Fibroblast of peridontal ligament (primary cell): ENCODE measurements around the gene ANAPC2.
A peak's percentile ranks its signal among the peaks of the same experiment; 100 is the strongest.

ENCODE experiments used
- DNase-seq: peaks from one replicate; pipeline ENCODE4 v3.0.0-alpha.2; 2010; ENCODE audit errors: extremely low read depth

Gene ANAPC2

DNA sequence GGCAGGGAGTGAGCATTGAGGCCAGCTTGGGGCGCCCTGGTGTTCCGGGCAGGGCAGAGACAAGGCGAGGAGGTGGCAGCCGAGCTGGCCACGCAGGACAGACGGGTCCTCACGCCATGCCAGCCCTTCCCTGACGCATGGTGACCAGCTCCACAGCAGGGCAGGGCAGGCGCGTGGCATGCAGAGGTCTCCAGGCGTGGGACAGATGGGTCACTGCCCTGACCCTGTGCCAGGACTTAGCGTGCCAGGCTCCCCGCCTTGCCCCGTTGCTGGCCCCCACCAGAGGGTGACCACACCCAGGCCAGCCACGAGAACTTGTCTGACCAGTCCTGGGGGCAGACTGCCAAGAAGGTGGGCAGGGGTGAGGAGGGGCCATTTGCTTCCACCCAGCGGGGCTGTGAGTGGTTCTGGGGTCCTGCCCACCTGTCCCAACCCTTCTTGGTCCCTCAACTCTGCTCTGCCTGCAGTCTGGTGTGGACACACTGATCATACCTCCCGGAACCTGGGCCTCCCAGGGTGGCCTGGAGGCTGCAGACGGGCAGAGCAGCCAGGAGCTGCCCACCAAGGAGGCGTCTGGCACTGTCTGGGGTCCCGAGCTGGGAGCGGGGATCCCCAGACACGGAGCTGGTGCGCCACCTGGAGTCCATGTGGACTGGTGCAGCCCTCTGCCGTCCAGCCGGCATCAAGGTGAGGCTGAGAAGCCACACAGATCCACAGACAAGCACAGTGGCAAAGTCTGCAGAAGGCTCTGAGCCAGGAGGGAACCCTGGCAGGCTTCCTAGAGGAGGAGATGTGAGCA, 38.9 kb upstream of the ANAPC2 start, which contains the start of gene RNF224:
Gene RNF224, plus strand, starts transcription at position 449 of the 799 bp plus-strand sequence. CDS start 834 bp downstream, outside the sequence.
- peak; percentile 59 for DNase-seq

- no peak for DNase-seq
Measured at GRCh38 chr9:137226338-137227053, 38.1 kb upstream of the ANAPC2 start.

- DNase-seq = no peak
Measured at GRCh38 chr9:137225699-137226331, 37.5 kb upstream of the ANAPC2 start.

GRCh38 chr9:137224830-137225694, 36.7 kb upstream of the ANAPC2 start, which contains the start of gene CYSRT1:
TSS of gene CYSRT1 (plus strand) at chr9:137225174. CDS start at chr9:137225622, 448 bp downstream.
- no peak for DNase-seq

- DNase-seq = peak; percentile 99
Measured at GRCh38 chr9:137223078-137223970, 35.0 kb upstream of the ANAPC2 start.

DNA sequence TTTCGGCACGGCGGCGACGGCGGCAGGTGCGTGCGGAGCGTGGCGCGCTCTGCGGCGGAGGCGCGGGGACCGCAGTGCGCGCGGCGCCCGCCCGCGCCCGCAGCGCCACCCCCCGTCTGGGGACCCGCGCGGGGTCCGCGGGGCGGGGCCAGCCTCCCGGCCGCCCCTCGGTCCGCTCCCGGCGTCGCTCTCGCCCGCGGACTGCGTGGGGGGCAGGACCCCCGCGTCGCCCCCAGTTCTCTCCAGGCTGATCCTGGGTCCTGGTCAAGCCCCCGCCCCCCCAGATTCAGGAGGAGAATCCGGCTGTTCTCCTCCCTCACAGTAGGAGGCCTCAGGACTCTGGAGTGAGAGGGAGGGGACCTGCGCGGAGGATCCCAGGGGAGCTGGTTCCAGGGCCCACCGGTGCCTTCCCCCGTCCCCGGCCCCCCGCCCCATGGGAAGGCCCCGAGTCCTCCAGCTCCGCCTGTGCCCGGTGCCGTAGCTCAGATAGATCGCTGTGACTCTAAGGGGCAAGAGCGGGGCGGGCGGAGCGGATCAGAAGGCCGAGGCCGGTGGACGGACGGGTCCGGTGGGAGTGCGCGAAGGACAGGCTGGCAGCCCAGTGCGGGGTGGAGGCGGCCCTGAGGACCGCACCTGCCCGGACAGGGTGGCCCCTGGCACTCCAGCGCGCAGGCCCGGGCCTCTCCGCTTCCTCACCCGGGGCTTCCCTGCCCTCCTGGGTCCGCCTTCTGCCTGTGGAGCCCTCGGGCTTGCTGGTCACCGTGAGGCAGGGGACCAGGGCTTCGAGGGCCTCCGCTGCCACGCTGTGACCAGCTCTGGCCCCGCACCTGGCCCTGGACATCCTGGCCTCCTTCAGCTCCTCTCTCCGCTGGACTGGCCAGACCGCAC, 34.1 kb upstream of the ANAPC2 start, which contains the start of gene RNF208:
Gene RNF208, minus strand, starts transcription at position 51 of the 888 bp plus-strand sequence. CDS start 1,028 bp downstream, outside the sequence.
- no peak for DNase-seq

DNA sequence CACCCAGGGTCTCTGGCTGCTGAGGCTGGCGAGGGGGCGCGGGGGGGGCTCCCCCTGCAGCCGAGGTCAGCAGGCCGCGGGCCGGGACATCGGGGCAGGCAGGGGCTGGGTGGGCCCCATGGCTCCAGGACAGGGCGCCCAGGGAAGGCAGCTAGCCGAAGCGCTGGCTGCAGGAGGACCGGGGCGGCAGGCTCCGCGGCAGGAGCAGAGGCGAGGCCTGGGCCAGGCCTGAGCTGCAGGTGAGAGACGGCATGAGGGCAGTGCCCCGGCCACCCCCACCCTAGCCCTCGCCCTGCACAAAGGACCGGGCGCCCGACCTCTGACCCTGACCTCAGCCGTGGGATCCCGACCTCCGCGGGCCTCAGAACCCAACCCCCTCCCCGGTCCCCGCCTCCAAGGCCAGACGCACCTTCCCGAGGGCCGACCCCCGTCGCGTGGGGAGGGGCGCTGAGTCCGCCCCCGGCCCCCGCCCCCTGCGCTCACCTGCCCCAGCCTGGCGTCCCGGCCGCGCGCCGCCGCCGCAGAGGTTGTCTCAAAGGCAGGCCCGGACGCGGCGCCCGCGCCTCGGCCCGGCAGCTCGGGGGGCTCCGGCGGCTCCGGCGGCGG, 33.2 kb upstream of the ANAPC2 start:
- no peak for DNase-seq

GRCh38 chr9:137221095-137221505, 32.7 kb upstream of the ANAPC2 start:
- no peak for DNase-seq

- no peak for DNase-seq
Measured at GRCh38 chr9:137220317-137221094, 32.1 kb upstream of the ANAPC2 start.

DNA sequence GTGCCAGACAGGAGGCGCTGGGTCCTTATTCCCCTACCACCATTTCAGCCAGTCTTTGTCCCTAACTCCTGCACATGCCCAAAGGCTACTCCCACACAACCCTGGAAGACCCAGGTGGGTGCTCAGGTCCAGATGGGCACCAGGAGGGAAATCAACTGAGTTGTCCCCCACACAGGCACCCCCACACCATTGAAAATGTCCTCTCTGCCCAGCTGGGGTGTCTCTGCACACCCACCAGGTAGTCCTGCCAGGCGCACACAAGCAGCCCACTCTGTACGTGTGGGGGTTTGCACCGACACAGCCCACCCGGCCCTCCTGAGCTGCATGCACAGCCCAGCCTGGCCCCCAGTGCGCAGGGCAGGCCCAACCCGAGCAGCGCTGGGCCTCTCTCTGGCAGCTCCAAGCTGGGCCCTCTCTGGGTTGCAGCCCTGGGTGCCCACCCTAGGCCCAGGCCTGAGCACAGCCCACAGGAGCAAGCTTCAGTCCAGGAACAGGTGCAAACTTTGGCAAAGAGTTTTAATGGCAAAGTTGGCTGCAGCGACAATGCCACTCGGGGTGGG, 31.5 kb upstream of the ANAPC2 start:
- no peak for DNase-seq

DNA sequence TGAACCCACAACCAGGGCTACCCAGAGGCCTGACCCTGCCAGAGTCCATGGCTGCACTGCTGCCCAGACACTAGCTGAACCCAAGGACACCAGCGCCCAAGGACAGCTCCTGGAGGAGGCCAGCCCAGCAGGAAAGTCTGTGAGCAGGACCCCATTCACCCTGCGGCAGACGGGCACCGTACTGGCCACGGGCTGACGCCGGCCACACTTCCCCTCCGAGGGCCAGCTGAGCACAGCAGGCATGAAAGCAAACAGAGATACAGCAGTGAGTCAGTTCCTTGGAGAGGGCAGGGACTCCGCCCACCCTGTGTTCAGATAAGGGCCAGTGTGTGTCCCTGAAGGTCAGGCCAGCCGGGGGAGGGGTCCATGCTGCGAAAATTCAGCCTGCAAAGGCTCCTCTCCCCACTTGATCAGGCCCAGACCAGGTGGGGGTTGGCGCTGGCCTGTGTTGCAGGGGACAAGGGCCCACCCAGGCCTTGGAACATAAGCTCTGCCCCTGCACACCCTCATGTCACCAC, 30.5 kb upstream of the ANAPC2 start:
- no peak for DNase-seq

- DNase-seq = no peak
Measured at GRCh38 chr9:137218212-137218753, 29.9 kb upstream of the ANAPC2 start.

- DNase-seq = no peak
Measured at GRCh38 chr9:137217276-137218211, 29.2 kb upstream of the ANAPC2 start.

- DNase-seq = no peak
Measured at GRCh38 chr9:137216188-137216965, 28.0 kb upstream of the ANAPC2 start.
